ENCODE data around the gene ZNF616.

DNA sequence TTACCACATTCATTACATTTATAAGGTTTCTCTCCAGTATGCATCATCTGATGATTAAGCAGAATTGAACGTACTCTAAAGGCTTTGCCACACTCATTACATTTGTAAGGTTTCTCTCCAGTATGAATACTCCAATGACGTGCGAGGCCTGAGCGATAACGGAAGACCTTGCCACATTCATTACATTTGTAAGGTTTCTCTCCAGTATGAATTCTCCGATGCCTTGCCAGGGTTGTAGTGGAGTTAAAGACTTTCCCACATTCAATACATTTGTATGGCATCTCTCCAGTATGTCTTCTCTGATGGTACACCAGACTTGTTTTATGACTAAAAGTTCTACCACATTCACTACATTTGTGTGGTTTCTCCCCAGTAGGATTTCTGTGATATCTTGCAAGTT is 74.3 kb downstream of the ZNF616 start:
- TF ChIP-seq POLR2A (IDR thresholded peaks at IDR 0.05) = no peak
- TF ChIP-seq, protein P1, sequence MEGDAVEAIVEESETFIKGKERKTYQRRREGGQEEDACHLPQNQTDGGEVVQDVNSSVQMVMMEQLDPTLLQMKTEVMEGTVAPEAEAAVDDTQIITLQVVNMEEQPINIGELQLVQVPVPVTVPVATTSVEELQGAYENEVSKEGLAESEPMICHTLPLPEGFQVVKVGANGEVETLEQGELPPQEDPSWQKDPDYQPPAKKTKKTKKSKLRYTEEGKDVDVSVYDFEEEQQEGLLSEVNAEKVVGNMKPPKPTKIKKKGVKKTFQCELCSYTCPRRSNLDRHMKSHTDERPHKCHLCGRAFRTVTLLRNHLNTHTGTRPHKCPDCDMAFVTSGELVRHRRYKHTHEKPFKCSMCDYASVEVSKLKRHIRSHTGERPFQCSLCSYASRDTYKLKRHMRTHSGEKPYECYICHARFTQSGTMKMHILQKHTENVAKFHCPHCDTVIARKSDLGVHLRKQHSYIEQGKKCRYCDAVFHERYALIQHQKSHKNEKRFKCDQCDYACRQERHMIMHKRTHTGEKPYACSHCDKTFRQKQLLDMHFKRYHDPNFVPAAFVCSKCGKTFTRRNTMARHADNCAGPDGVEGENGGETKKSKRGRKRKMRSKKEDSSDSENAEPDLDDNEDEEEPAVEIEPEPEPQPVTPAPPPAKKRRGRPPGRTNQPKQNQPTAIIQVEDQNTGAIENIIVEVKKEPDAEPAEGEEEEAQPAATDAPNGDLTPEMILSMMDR (IDR thresholded peaks at IDR 0.05) = no peak

Data from thyroid gland (tissue), 4 donors.